ENCODE measurements around the gene PLSCR2.

DNA sequence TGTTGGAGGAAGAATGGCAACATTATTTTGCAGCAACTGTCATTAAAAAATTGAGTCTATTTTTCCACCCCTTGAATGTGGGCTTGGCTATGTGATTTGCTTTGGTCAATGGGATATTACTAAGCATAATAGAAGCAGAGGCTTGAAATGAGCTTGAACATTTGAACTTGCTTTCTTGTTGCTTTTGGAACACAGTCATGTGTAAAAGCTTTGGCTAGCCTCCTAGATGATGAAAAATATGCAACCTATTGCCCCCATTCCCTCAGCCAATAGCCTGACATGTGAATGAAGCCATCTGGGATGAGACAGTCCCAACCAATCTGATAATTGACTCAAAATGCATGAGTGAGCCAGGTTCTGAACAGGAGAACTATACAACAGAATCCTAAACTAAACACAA, 78.4 kb downstream of the PLSCR2 start:
- TF ChIP-seq, protein P1, sequence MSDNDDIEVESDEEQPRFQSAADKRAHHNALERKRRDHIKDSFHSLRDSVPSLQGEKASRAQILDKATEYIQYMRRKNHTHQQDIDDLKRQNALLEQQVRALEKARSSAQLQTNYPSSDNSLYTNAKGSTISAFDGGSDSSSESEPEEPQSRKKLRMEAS (IDR thresholded peaks at IDR 0.05; ENCODE audit: low read depth, low read length): no peak
- no peak for TF ChIP-seq CTCF (IDR thresholded peaks at IDR 0.05; ENCODE audit: low read depth, low read length)

Measured in NB4 (cell line).